DMS79 treated with DMSO at 0.1 percent for 48 hours (cell line): ENCODE measurements around the gene APRT.
"Not testable (repeated sequence)": the region's sequence is repeated elsewhere in the genome, so short reads cannot be mapped to it uniquely, and the experiment has no call there.

Source experiments
- DNase-seq: peaks from one replicate; lab custom pipeline; 2025; lab: John Stamatoyannopoulos, UW

The APRT gene

GRCh38 chr16:88788749-88789148, 23.0 kb downstream of the APRT start:
- DNase-seq: not testable (repeated sequence)

GRCh38 chr16:88787579-88788314, 24.0 kb downstream of the APRT start:
- DNase-seq: no peak

GRCh38 chr16:88785106-88785924, 26.4 kb downstream of the APRT start, which contains the start of gene PIEZO1:
TSS of gene PIEZO1 (minus strand) at chr16:88785220. CDS start at chr16:88784964, 256 bp downstream.
- DNase-seq: no peak

- DNase-seq: no peak
Measured at GRCh38 chr16:88784856-88785105, 26.9 kb downstream of the APRT start.

- DNase-seq: peak; percentile 10
Measured at GRCh38 chr16:88784074-88784855, 27.5 kb downstream of the APRT start.

- no peak for DNase-seq
Measured at GRCh38 chr16:88783391-88784073, 28.2 kb downstream of the APRT start.

GRCh38 chr16:88782454-88783390, 29.0 kb downstream of the APRT start:
- no peak for DNase-seq

GRCh38 chr16:88781140-88782077, 30.3 kb downstream of the APRT start:
- DNase-seq: no peak

- DNase-seq: no peak
Measured at GRCh38 chr16:88780142-88781062, 31.3 kb downstream of the APRT start.

- DNase-seq: no peak
Measured at GRCh38 chr16:88779406-88780141, 32.2 kb downstream of the APRT start.

- no peak for DNase-seq
Measured at GRCh38 chr16:88778541-88779065, 33.1 kb downstream of the APRT start.

- no peak for DNase-seq
Measured at GRCh38 chr16:88778271-88778525, 33.5 kb downstream of the APRT start.

GRCh38 chr16:88777471-88778270, 34.1 kb downstream of the APRT start:
- DNase-seq: no peak

GRCh38 chr16:88775825-88776224, 35.9 kb downstream of the APRT start:
- DNase-seq: no peak

GRCh38 chr16:88774544-88775393, 37.0 kb downstream of the APRT start:
- DNase-seq: no peak

- DNase-seq: no peak
Measured at GRCh38 chr16:88773812-88774291, 37.9 kb downstream of the APRT start.
